ENCODE data around the gene LAIR2. TPM values are rescaled to one million over a fixed set of nuclear protein-coding genes. Genes with fewer than 3 reads are reported as not detected.

The LAIR2 gene
- total and polyA plus RNA-seq, 9 donors: not detected

GRCh38 chr19:54459282-54460229, 43.1 kb upstream of the LAIR2 start:
- TF ChIP-seq POLR2A (IDR thresholded peaks at IDR 0.05): no peak
- Histone ChIP-seq H3K9me3 (no peaks in the 10 kb centered on the region), H3K4me1 (ENCODE audit: insufficient read depth) (peaks cover 11% of the 10 kb centered on the region), H3K36me3 (no peaks in the 10 kb centered on the region), H3K27me3 (no peaks in the 10 kb centered on the region), H3K4me3 (no peak overlapping the region), H3K27ac (no peak overlapping the region)
- 58 to 70% (median 62%) methylated on average over 16 of the region's 16 CpGs for WGBS, 3 donors
- intact Hi-C loops (cut with DNase I): no loop called here
- DNase-seq: peak in 1 of 5 donors; percentile 28

- no peak overlapping the region for H3K4me3 ChIP-seq
- peak in 1 of 5 donors; percentile 38 for DNase-seq
- intact Hi-C loops (cut with DNase I): no loop called here
- no peaks in the 10 kb centered on the region for H3K27me3 ChIP-seq
- 73 to 80% (median 76%) methylated on average over 33 to 39 of the region's 39 CpGs for WGBS, 3 donors
- H3K4me1 ChIP-seq (ENCODE audit: insufficient read depth): peaks cover 12% of the 10 kb centered on the region
- TF ChIP-seq CTCF (IDR thresholded peaks at IDR 0.05) (no peak), EP300 (IDR thresholded peaks at IDR 0.05) (no peak), POLR2A (IDR thresholded peaks at IDR 0.05) (no peak)
- H3K9me3 ChIP-seq: no peaks in the 10 kb centered on the region
- no peaks in the 10 kb centered on the region for H3K36me3 ChIP-seq
- no peak overlapping the region for H3K27ac ChIP-seq
Measured at GRCh38 chr19:54460230-54461005, 42.2 kb upstream of the LAIR2 start.

GRCh38 chr19:54461210-54461609, 41.4 kb upstream of the LAIR2 start:
- intact Hi-C loops (cut with DNase I): no loop called here
- Histone ChIP-seq H3K9me3 (no peaks in the 10 kb centered on the region), H3K27me3 (no peaks in the 10 kb centered on the region), H3K4me1 (ENCODE audit: insufficient read depth) (peaks cover 12% of the 10 kb centered on the region), H3K4me3 (no peak overlapping the region), H3K36me3 (no peaks in the 10 kb centered on the region), H3K27ac (no peak overlapping the region)
- 39 to 54% (median 54%) methylated on average over 27 of the region's 27 CpGs for WGBS, 3 donors
- no peak for TF ChIP-seq POLR2A (IDR thresholded peaks at IDR 0.05)
- TF ChIP-seq CTCF (IDR thresholded peaks at IDR 0.05): no peak
- TF ChIP-seq EP300 (IDR thresholded peaks at IDR 0.05): no peak
- DNase-seq: peak in 3 of 5 donors; percentile 26 to 48 (median 34)

- H3K27ac ChIP-seq: no peak overlapping the region
- H3K4me1 ChIP-seq (ENCODE audit: insufficient read depth): peaks cover 12% of the 10 kb centered on the region
- H3K36me3 ChIP-seq: no peaks in the 10 kb centered on the region
Measured at GRCh38 chr19:54461613-54462012, 41.0 kb upstream of the LAIR2 start.

More at GRCh38 chr19:54461613-54462012, 41.0 kb upstream of the LAIR2 start:
- intact Hi-C loops (cut with DNase I): no loop called here
- Histone ChIP-seq H3K4me3 (no peak overlapping the region), H3K9me3 (no peaks in the 10 kb centered on the region), H3K27me3 (no peaks in the 10 kb centered on the region)
- WGBS, 3 donors: 33 to 45% (median 37%) methylated on average over 3 of the region's 3 CpGs
- no peak for DNase-seq
- no peak for TF ChIP-seq EP300 (IDR thresholded peaks at IDR 0.05)
- TF ChIP-seq CTCF (IDR thresholded peaks at IDR 0.05): no peak
- TF ChIP-seq POLR2A (IDR thresholded peaks at IDR 0.05): no peak
